Neural progenitor cell (in vitro differentiated cells): ENCODE results near the gene GPR3. TPM values are rescaled to one million over a fixed set of nuclear protein-coding genes. Genes with fewer than 3 reads are reported as not detected.
"Not testable (repeated sequence)": the region's sequence is repeated elsewhere in the genome, so short reads cannot be mapped to it uniquely, and the experiment has no call there.

Experiments used
- DNase-seq: peaks from one replicate; pipeline ENCODE4 v3.0.0-alpha.2; 2016; ENCODE audit warnings: low spot score
- H2AFZ ChIP-seq: fragments of 200-600 bp; sonication (generic); replicated peaks from 2 replicates; pipeline ENCODE4 v1.6.1; 2016; ENCODE audit warnings: antibody characterized with exemption
- H3F3A ChIP-seq: fragments of 200-600 bp; sonication (generic); 2 replicates; pipeline ENCODE4 v1.6.1; 2016; ENCODE audit warnings: antibody characterized with exemption, low read depth
- H3K27ac ChIP-seq: fragments of 200-600 bp; sonication (generic); 2 replicates; pipeline ENCODE4 v1.5.1; 2016; ENCODE audit warnings: mild to moderate bottlenecking
- H3K27me3 ChIP-seq: fragments of 200-600 bp; sonication (generic); 2 replicates; pipeline ENCODE4 v1.6.1; 2016; ENCODE audit warnings: mild to moderate bottlenecking, moderate library complexity
- H3K36me3 ChIP-seq: fragments of 200-600 bp; sonication (generic); 2 replicates; pipeline ENCODE4 v1.5.1; 2016
- H3K4me1 ChIP-seq: fragments of 200-600 bp; sonication (generic); 2 replicates; pipeline ENCODE4 v1.6.1; 2016; ENCODE audit warnings: mixed run types
- H3K4me2 ChIP-seq: fragments of 200-600 bp; sonication (generic); 2 replicates; pipeline ENCODE4 v1.6.1; 2016
- H3K4me3 ChIP-seq: fragments of 200-600 bp; sonication (generic); 2 replicates; pipeline ENCODE4 v1.5.1; 2016
- H3K79me2 ChIP-seq: fragments of 200-600 bp; sonication (generic); 2 replicates; pipeline ENCODE4 v1.6.1; 2016; ENCODE audit warnings: low read depth
- H3K9ac ChIP-seq: fragments of 200-600 bp; sonication (generic); 2 replicates; pipeline ENCODE4 v1.6.1; 2016
- H3K9me3 ChIP-seq: fragments of 200-600 bp; sonication (generic); 2 replicates; pipeline ENCODE4 v1.5.1; 2016; ENCODE audit warnings: low read depth
- H4K20me1 ChIP-seq: fragments of 200-600 bp; sonication (generic); 2 replicates; pipeline ENCODE4 v1.6.1; 2016; ENCODE audit warnings: low read depth
- H3K27ac Mint-ChIP-seq: 3 replicates; pipeline ENCODE4 v1.8.0; 2021; ENCODE audit warnings: mixed read lengths
- H3K27me3 Mint-ChIP-seq: 2 replicates; pipeline ENCODE4 v1.8.0; 2022; ENCODE audit warnings: low read depth, mild to moderate bottlenecking, inconsistent platforms, moderate library complexity, mixed read lengths; ENCODE audit not compliant: insufficient read depth
- H3K36me3 Mint-ChIP-seq: 3 replicates; pipeline ENCODE4 v1.8.0; 2021; ENCODE audit warnings: mixed read lengths
- H3K4me1 Mint-ChIP-seq: 3 replicates; pipeline ENCODE4 v1.8.0; 2021; ENCODE audit warnings: mixed read lengths
- H3K4me3 Mint-ChIP-seq: 3 replicates; pipeline ENCODE4 v1.8.0; 2021; ENCODE audit warnings: mild to moderate bottlenecking, moderate library complexity, mixed read lengths
- H3K9me3 Mint-ChIP-seq: 3 replicates; pipeline ENCODE4 v1.8.0; 2020; ENCODE audit warnings: mixed read lengths
- EZH2 ChIP-seq: fragments of 200-600 bp; sonication (generic); IDR thresholded peaks from 2 replicates; pipeline ENCODE4 v1.6.1; 2017; ENCODE audit warnings: antibody characterized with exemption, mild to moderate bottlenecking, moderate library complexity
- EZH2phosphoT487 ChIP-seq: fragments of 200-600 bp; sonication (generic); IDR thresholded peaks from 2 replicates; pipeline ENCODE4 v1.6.1; 2017; ENCODE audit warnings: antibody characterized with exemption
- total RNA-seq: library from RNA; depleted of rRNA; stranded (reverse); fragments of >200 nt; gene quantifications from 2 replicates; pipeline ENCODE4 v1.2.3, GENCODE V29; 2015; ENCODE audit warnings: low replicate concordance
- TF ChIP-seq, protein P1 (sequence below): fragments of 200-600 bp; sonication (generic); IDR thresholded peaks from 2 replicates; pipeline ENCODE4 v1.5.1; 2017; ENCODE audit warnings: antibody characterized with exemption, mild to moderate bottlenecking

The GPR3 gene
- total RNA-seq, 1 donor from 2014 or later: 3.1 TPM

DNA sequence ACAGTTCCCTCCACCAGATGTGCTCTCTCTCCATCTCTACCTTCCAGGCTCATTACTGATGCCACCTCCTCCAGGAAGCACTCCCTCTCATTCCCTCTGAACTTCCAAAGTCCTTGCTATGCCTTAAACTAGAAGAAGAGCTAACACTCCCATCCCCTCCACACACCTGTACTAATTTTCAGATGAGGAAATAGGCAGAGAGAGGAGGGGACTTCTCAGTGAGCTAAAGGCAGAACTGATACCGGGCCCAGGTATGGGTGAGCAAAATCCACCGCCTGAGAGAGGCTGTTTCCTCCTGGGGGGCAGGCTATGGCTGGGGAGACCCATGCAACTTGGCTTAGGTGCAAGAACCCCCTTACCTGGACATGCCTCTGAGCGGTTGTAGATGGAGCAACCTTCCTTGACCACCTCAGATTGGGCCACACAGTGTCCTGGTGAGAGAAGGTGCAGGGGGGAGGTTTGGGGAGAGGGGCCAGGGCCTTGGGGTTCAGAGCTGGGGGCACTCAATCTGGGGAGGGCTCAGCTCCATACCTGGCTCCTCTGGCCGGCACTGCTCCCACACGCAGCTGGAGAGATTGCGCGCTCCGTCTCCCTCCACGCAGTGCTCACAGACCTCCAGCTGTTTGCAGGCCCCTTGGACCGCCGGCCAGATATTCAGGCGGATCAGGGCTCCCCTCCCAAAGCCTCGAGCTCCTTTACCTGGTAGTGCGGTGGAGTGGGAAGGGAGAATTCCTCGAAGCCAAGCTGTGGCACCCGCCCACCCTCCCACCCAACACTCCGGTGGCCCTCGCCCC, 10.3 kb upstream of the GPR3 start:
- Histone ChIP-seq H3K4me1 (no peaks in the 10 kb centered on the region), H3K9me3 (no peaks in the 10 kb centered on the region), H3F3A (no peaks in the 10 kb centered on the region), H4K20me1 (no peaks in the 10 kb centered on the region), H3K4me2 (no peak overlapping the region), H2AFZ (no peak overlapping the region), H3K4me3 (no peak overlapping the region), H3K79me2 (no peaks in the 10 kb centered on the region), H3K9ac (no peak overlapping the region), H3K36me3 (no peaks in the 10 kb centered on the region), H3K27me3 (peaks cover 27% of the 10 kb centered on the region), H3K27ac (no peak overlapping the region)
- Mint-ChIP-seq H3K9me3 (no peaks in the 10 kb centered on the region), H3K4me1 (peaks cover 8% of the 10 kb centered on the region), H3K27me3 (peaks cover 7% of the 10 kb centered on the region), H3K4me3 (peak overlapping the region; percentile 11), H3K27ac (no peak overlapping the region), H3K36me3 (no peaks in the 10 kb centered on the region)
- no peak for DNase-seq
- TF ChIP-seq EZH2: no peak
- no peak for TF ChIP-seq EZH2phosphoT487
- TF ChIP-seq, protein P1, sequence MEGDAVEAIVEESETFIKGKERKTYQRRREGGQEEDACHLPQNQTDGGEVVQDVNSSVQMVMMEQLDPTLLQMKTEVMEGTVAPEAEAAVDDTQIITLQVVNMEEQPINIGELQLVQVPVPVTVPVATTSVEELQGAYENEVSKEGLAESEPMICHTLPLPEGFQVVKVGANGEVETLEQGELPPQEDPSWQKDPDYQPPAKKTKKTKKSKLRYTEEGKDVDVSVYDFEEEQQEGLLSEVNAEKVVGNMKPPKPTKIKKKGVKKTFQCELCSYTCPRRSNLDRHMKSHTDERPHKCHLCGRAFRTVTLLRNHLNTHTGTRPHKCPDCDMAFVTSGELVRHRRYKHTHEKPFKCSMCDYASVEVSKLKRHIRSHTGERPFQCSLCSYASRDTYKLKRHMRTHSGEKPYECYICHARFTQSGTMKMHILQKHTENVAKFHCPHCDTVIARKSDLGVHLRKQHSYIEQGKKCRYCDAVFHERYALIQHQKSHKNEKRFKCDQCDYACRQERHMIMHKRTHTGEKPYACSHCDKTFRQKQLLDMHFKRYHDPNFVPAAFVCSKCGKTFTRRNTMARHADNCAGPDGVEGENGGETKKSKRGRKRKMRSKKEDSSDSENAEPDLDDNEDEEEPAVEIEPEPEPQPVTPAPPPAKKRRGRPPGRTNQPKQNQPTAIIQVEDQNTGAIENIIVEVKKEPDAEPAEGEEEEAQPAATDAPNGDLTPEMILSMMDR: no peak

GRCh38 chr1:27383039-27383605, 9.3 kb upstream of the GPR3 start, which contains the start of gene CD164L2:
TSS of gene CD164L2 (minus strand) at chr1:27383333. CDS start at chr1:27383239, 94 bp downstream.
- peaks cover 7% of the 10 kb centered on the region for H3K27me3 Mint-ChIP-seq
- H3K9me3 Mint-ChIP-seq: no peaks in the 10 kb centered on the region
- DNase-seq: peak; percentile 88
- Histone ChIP-seq H2AFZ (peak within 1 kb of the TSS; percentile 79), H3K9me3 (no peaks in the 10 kb centered on the region), H3K4me2 (peak within 1 kb of the TSS; percentile 80), H3K4me1 (no peaks in the 10 kb centered on the region), H3K27me3 (peaks cover 27% of the 10 kb centered on the region), H3K27ac (no peak within 1 kb of the TSS), H3K4me3 (peak within 1 kb of the TSS; percentile 44), H3K9ac (no peak within 1 kb of the TSS), H4K20me1 (no peaks in the 10 kb centered on the region), H3F3A (no peaks in the 10 kb centered on the region), H3K36me3 (no peaks in the 10 kb centered on the region), H3K79me2 (no peaks in the 10 kb centered on the region)
- H3K4me1 Mint-ChIP-seq: peaks cover 8% of the 10 kb centered on the region
- H3K27ac Mint-ChIP-seq: no peak within 1 kb of the TSS
- H3K36me3 Mint-ChIP-seq: no peaks in the 10 kb centered on the region
- H3K4me3 Mint-ChIP-seq: no peak within 1 kb of the TSS
- TF ChIP-seq EZH2phosphoT487 (no peak), EZH2 (no peak)
- TF ChIP-seq, protein P1: no peak

- no peak overlapping the region for H2AFZ ChIP-seq
- H3K36me3 Mint-ChIP-seq: no peaks in the 10 kb centered on the region
- no peak overlapping the region for H3K4me2 ChIP-seq
- no peaks in the 10 kb centered on the region for H3K36me3 ChIP-seq
- DNase-seq: no peak
- no peaks in the 10 kb centered on the region for H3K4me1 ChIP-seq
- TF ChIP-seq, protein P1: no peak
- TF ChIP-seq EZH2phosphoT487: no peak
- no peak for TF ChIP-seq EZH2
- peaks cover 27% of the 10 kb centered on the region for H3K27me3 ChIP-seq
- peaks cover 1% of the 10 kb centered on the region for H3K9me3 Mint-ChIP-seq
- no peaks in the 10 kb centered on the region for H3F3A ChIP-seq
- H3K4me3 Mint-ChIP-seq: no peak overlapping the region
- peaks cover 7% of the 10 kb centered on the region for H3K27me3 Mint-ChIP-seq
- H3K79me2 ChIP-seq: no peaks in the 10 kb centered on the region
- no peak overlapping the region for H3K9ac ChIP-seq
- H4K20me1 ChIP-seq: no peaks in the 10 kb centered on the region
- H3K27ac ChIP-seq: no peak overlapping the region
- H3K4me3 ChIP-seq: no peak overlapping the region
- no peaks in the 10 kb centered on the region for H3K9me3 ChIP-seq
- no peak overlapping the region for H3K27ac Mint-ChIP-seq
- H3K4me1 Mint-ChIP-seq: peaks cover 12% of the 10 kb centered on the region
These were observed 8.8 kb upstream of the GPR3 start for GRCh38 chr1:27383661-27384060.

GRCh38 chr1:27384797-27385196, 7.6 kb upstream of the GPR3 start:
- H3K27ac ChIP-seq, H3K36me3 ChIP-seq, H4K20me1 ChIP-seq, H3K4me2 ChIP-seq, H3K9me3 Mint-ChIP-seq, H3K9ac ChIP-seq, DNase-seq, H3K27ac Mint-ChIP-seq, H3K79me2 ChIP-seq, H3F3A ChIP-seq, H3K4me1 ChIP-seq, H3K9me3 ChIP-seq, H3K4me3 Mint-ChIP-seq, H2AFZ ChIP-seq, H3K36me3 Mint-ChIP-seq, H3K27me3 Mint-ChIP-seq, H3K4me3 ChIP-seq: not testable (repeated sequence)
- H3K4me1 Mint-ChIP-seq: peaks cover 13% of the 10 kb centered on the region
- H3K27me3 ChIP-seq: peaks cover 27% of the 10 kb centered on the region
